Stimulated activated CD4-positive, alpha-beta T cell treated with anti-CD3 and anti-CD28 coated beads, TNF-alpha, amount 100 ng/mL, for 24 hours (primary cell): ENCODE data around the gene TTLL9.

Experiments used
- DNase-seq, 3 experiments: peaks; one replicate each; pipeline ENCODE4 v3.0.0-alpha.2; 2020; ENCODE audit warnings: low read depth in 3 of 3

The TTLL9 gene

GRCh38 chr20:31879143-31879987, 8.9 kb downstream of the TTLL9 start:
- DNase-seq: peak; percentile 71 to 85 (median 72)

GRCh38 chr20:31881945-31882344, 11.5 kb downstream of the TTLL9 start:
- DNase-seq: no peak

- DNase-seq: no peak
Observed at GRCh38 chr20:31883829-31884228, 13.4 kb downstream of the TTLL9 start.

DNA sequence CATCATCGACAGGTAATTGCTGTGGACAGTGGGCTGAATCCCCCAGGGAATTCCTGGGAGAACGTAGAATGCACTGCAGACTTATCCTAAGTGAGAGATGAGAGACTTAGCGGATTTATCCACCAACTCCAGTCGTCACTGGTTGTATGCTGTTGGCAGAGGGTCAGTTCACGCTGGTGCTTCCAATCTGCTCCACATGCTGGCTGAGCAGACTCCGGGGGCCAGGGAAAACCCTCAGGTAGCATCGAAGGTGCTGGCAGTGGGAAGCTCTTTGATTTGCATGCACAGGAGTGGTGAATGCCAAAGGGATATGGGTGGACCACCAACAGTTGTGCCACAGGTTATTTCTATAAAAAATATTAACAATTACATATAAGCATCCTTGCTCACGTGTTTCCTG, 20.2 kb downstream of the TTLL9 start:
- no peak for DNase-seq

GRCh38 chr20:31894980-31895675, 24.7 kb downstream of the TTLL9 start:
- DNase-seq: no peak

- no peak for DNase-seq
Observed at GRCh38 chr20:31896049-31896448, 25.6 kb downstream of the TTLL9 start.

GRCh38 chr20:31897541-31897940, 27.1 kb downstream of the TTLL9 start:
- DNase-seq: no peak

DNA sequence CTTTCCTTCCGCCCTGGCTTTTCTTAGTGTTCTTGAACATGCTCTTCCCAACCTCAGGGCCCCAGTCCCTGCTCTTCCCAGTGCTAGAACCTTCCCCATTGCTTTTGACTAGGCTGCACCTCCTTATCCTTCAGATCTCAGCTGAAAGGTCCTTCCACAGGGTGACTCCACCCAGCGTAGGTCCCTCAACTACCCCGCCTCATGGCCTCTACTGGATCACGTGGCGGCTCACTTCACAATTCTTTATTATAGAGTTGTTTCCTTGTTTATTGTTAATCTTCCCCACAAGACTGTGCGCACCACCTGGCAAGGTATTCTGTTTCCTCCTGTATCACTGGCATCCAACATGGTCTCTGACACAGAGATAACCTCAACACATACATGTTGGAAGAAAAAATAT, 31.2 kb downstream of the TTLL9 start:
- no peak for DNase-seq

GRCh38 chr20:31903627-31904386, 33.4 kb downstream of the TTLL9 start:
- no peak for DNase-seq

DNA sequence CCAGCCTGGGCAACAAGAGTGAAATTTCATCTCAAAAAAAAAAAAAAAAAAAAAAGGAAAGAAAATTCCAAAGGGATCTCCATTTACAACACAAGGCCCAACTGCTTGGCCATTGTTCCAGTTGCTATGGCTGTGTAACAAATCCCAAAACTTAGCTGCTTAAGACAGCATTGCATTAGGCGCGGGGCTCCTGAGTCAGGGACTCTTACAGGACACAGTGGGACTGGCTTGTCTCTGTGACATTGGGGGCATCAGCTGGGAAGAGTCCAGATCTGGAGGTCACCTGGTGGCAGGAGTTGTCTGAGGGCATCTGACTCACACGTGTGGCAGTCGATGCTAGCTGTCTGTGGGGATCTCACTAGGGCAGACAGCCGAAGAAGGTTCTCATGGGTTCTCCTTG, 35.6 kb downstream of the TTLL9 start:
- DNase-seq: no peak

- no peak for DNase-seq
Observed at GRCh38 chr20:31907046-31907445, 36.6 kb downstream of the TTLL9 start.

DNA sequence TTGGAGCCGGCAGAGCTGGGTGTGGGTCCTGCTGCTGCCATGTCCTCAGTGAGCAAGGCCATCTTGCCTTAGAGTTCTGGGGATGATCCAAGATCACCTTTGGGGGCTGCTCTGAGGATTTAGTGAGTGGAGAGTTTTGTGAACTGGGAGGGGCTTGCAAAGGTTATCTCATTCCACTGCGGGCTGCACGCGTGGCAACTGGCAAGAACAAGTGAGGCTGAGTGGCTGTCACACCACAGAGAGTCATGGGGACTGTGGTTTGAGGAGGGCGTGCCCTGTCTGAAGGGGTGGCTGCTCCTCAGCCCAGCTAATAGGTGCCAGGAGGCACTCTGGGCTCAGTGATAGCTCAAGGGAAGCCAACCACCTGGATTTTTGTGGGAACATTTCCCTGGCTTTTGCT, 37.6 kb downstream of the TTLL9 start:
- DNase-seq: no peak

DNA sequence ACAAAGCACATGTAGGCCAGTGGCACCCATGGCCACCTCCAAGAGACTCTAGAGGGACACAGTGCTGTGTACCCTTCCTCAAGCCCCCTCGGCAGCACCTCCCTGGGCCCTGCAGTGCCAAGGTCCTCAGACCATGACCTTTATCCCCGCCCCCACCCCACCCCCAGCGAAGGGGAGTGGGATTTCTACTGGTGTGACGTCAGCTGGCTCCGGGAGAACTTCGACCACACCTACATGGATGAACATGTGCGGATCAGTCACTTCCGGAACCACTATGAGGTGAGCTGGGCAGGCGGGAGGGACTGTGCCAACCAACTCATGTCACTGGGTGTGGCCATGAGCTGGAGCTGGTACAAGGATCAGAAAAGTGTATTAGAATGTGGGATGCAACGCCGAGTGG, 38.0 kb downstream of the TTLL9 start:
- DNase-seq: no peak

GRCh38 chr20:31909253-31910070, 39.0 kb downstream of the TTLL9 start:
- DNase-seq: no peak

- no peak for DNase-seq
Observed at GRCh38 chr20:31910071-31910803, 39.8 kb downstream of the TTLL9 start.

DNA sequence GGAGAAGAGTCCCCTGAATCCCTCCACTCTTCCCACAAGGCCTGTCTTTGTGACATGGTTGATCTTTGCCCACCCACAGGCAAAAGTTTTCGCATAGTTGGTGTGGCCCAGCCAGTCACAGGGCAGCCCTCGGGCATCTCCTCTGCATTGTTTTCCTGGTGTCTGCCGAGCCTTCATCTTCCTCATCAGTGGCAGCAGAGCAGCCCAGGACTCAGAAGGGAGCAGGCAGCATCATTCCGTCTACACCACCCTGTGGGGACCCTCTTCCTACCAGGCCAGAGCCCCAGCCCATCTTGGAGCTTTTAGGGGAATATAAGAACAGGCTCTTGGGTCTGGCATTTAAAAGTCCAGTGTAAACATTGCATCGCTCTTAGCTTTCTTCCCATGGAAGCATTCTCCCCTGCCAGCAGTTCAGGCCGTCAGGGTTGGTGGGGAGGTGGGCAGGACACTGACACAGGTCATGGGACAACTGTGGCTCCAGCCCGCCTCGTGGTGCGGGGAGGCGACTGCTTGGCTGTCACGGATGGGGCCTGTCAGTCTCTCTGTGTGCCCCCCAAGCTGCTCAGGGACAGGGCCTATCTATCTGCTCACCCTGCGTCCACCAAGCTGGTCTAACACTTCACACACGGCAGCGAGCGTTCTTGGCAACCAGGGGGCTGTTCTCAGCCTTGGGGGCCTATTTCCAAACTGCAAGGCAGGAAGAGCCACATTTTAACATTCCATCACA, 43.2 kb downstream of the TTLL9 start:
- no peak for DNase-seq

DNA sequence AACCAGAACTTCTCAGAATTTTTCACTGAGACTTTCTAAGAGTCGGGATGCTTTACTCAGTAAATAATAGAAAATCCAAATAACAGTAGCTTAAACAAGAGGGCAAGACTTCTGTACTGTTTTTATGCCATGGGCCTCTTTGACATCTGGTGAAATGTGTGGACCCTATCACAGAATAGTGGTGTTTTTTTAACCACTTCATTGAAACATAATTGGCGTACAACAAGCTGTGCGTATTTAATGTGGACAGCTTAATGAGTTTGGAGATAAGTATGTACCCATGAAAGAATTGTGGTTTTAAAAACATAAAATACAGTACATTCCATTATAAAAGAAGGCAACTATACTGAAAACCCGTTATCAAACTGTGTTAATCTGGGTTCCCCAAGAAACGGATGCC, 43.7 kb downstream of the TTLL9 start:
- no peak for DNase-seq

DNA sequence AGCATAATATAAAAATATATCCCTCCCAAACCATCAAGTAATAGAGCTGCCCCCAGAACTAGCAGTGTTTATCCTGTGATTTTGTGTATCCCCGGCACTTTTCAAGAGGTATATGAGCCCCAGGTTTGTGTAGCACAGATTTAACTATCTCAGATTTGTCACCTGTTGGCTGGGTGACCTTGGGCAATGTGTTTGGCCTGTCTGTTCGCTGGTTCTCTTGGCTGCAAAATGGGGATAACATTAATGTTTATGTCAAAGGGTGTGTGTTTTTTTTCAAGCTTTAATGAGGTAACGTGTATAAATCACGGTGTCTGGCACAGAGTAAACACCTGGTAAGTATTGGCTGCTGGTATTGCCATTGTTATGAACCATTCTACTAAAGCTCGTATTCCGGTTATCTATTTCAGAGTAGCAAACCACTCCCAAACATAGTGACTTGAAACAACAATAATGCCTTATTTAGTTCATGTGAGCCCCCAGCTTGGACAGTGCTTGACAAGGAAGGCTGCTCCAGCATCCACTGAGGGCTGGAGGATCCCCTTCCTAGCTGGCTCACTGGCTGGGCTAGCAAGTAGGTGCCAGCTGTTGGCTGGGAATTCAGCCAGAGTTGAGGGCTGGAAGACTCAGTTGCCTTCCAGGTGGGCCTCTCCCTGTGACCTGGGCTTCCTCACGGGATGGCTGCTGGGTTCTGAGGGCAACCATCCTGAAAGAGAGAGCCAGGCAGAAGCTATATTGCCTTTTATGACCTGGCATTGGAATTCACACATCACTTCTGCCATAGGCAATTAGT, 45.3 kb downstream of the TTLL9 start:
- DNase-seq: no peak

DNA sequence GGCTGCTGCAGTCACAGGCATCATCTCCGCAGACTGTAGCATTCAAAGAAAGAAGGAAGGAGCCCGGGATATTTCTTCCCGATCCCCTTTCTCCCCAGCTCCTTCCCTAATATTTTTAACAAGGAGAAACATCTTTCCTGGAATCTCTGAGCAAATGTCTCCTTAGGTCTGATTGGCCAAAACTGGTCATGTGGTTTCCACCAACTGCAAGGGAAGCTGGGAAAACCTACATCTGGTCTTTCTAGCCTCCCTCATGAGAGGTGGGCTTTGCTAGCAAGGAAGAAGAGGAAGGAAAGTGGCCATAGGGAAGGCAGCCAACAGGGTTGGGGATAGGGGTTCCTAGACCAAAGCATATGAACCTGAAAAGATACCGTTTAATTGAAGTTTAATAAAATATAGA, 46.3 kb downstream of the TTLL9 start:
- no peak for DNase-seq
